HepG2 (cell line): ENCODE measurements around the gene MYH10.
A peak's percentile ranks its signal among the peaks of the same experiment; 100 is the strongest.

Experiments used
- NR2F6 ChIP-seq, 2 experiments: IDR thresholded peaks; 2 replicates each; pipeline ENCODE4 v1.6.1; 2016; ENCODE audit warnings: antibody characterized with exemption in 1 of 2, mild to moderate bottlenecking in 1 of 2
- POLR2A ChIP-seq, 2 experiments: IDR thresholded peaks; 2 replicates each; pipeline ENCODE4 v1.6.1; 2011; ENCODE audit warnings: low read depth in 2 of 2, low read length in 2 of 2, mild to moderate bottlenecking in 1 of 2, moderate library complexity in 1 of 2; ENCODE audit not compliant: insufficient read depth in 1 of 2

DNA sequence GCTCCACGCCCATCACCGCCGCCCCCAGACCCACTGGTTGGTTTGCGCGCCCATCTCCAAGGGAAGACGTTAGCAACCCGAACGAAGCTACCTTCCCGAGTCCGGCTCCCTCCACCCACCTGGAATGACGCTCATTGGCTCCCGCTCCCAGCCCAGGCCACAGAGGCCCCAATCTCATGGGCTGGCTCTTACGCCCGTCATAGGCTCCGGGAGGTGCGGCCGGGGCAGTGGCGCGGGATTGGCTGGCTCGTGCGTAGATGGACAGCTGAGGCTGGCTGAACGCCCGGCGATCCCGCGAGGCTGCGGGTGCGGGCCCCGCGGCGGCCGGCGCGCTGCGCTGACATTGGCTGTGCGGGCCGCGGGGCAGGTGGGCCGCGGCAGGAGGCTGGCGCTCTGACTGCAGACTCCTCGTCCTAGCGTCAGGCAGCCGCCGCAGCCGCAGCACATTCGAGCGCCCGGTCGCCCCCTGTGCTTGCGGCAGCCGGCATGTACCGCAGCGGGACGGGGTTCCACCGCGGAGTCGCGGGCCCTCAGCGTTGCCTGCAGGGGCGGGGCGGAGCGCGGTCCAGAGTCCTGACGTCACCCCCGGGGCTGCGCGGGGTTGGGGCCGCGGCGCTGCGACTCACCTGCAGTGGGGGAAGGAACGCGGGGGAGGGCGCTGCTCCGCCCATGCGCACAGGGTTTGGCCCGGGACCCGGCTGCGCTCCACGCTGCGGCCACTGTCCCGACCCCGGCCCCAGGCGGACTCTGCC, 453 bp upstream of the MYH10 start:
- no peak for TF ChIP-seq NR2F6 (IDR thresholded peaks at IDR 0.05)
- TF ChIP-seq NR2F6 (CRISPR knock-in tag; IDR thresholded peaks at IDR 0.05) = peak; percentile 49; the same call in 1 of the 2 replicates
- TF ChIP-seq POLR2A (IDR thresholded peaks at IDR 0.05; ENCODE audit: insufficient read depth in 1 of 2, low read depth in 2 of 2, low read length in 2 of 2) = peak; percentile 65 to 71
